Fibroblast of lung (primary cell): Measurements from ENCODE around the gene ZNF581. TPM values are rescaled to one million over a fixed set of nuclear protein-coding genes. Genes with fewer than 3 reads are reported as not detected.

Experiments used
- DNase-seq, 2 donors: peaks; one replicate each; pipeline versions ENCODE4 v3.0.0 to v3.0.0-alpha.2; 2010; ENCODE audit warnings: low read depth in 2 of 2
- H2AFZ ChIP-seq: 2 replicates; pipeline ENCODE4 v1.5.1; 2012; ENCODE audit warnings: low read length, control low read depth, inconsistent platforms
- H3K27ac ChIP-seq: 2 replicates; pipeline ENCODE4 v1.5.1; 2011; ENCODE audit warnings: low read length, control low read depth; ENCODE audit not compliant: insufficient read depth
- H3K27me3 ChIP-seq: 2 replicates; pipeline ENCODE4 v1.5.1; 2011; ENCODE audit warnings: mild to moderate bottlenecking, low read length; ENCODE audit not compliant: control insufficient read depth, insufficient read depth
- H3K36me3 ChIP-seq: 2 replicates; pipeline ENCODE4 v1.5.1; 2011; ENCODE audit warnings: low read length; ENCODE audit not compliant: control insufficient read depth, insufficient read depth
- H3K4me1 ChIP-seq: 2 replicates; pipeline ENCODE4 v1.5.1; 2011; ENCODE audit warnings: low read length; ENCODE audit not compliant: control insufficient read depth, insufficient read depth; ENCODE audit errors: extremely low read depth
- H3K4me2 ChIP-seq: 2 replicates; pipeline ENCODE4 v1.5.1; 2011; ENCODE audit warnings: low read length, control low read depth; ENCODE audit not compliant: insufficient read depth; ENCODE audit errors: extremely low read depth
- H3K4me3 ChIP-seq, 4 experiments: fragments of 200-600 bp in 1 of 4; sonication (generic) in 1 of 4; replicated peaks in 1 of 4; 2 replicates each; pipeline ENCODE4 v1.5.1; 2011 to 2016; ENCODE audit warnings: low read length in 4 of 4, low read depth in 3 of 4, mild to moderate bottlenecking in 3 of 4, control low read depth in 2 of 4, inconsistent platforms in 1 of 4, mixed read lengths in 1 of 4; ENCODE audit not compliant: insufficient read depth in 1 of 4; ENCODE audit errors: control extremely low read depth in 1 of 4
- H3K79me2 ChIP-seq: 2 replicates; pipeline ENCODE4 v1.5.1; 2012; ENCODE audit warnings: mild to moderate bottlenecking, low read length, inconsistent platforms; ENCODE audit not compliant: control insufficient read depth, insufficient read depth
- H3K9ac ChIP-seq: 2 replicates; pipeline ENCODE4 v1.5.1; 2011; ENCODE audit warnings: mild to moderate bottlenecking, low read length, control low read depth; ENCODE audit not compliant: insufficient read depth
- H3K9me3 ChIP-seq: 2 replicates; pipeline ENCODE4 v1.5.1; 2012; ENCODE audit warnings: low read depth, low read length; ENCODE audit not compliant: control insufficient read depth, insufficient read depth
- H4K20me1 ChIP-seq: 2 replicates; pipeline ENCODE4 v1.5.1; 2011; ENCODE audit warnings: low read length; ENCODE audit not compliant: control insufficient read depth, insufficient read depth; ENCODE audit errors: extremely low read depth
- EZH2 ChIP-seq: IDR thresholded peaks from 2 replicates; pipeline ENCODE4 v1.5.1; 2012; ENCODE audit warnings: low read length, control low read depth, mild to moderate bottlenecking; ENCODE audit errors: missing control alignments
- polyA plus RNA-seq, 2 donors: library from polyadenylated mRNA; depleted of rRNA in 1 of 2; stranded (reverse) in 1 of 2; unstranded in 1 of 2; fragments of >200 nt; gene quantifications; 2 replicates each; pipeline ENCODE4 v1.2.1, GENCODE V29; 2011 to 2012; ENCODE audit warnings: missing spikeins in 1 of 2
- total RNA-seq: library from RNA; depleted of rRNA; stranded (reverse); fragments of >200 nt; gene quantifications from 2 replicates; pipeline ENCODE4 v1.2.1, GENCODE V29; 2014
- TF ChIP-seq, protein P1 (sequence below), 2 donors: IDR thresholded peaks in 1 of 2; conservative IDR thresholded peaks in 1 of 2; 1 replicate in 1 of 2; 2 replicates in 1 of 2; pipeline ENCODE4 v1.5.1; 2011 to 2012; ENCODE audit warnings: low read length in 2 of 2, control low read depth in 1 of 2, inconsistent platforms in 1 of 2, low read depth in 1 of 2, mild to moderate bottlenecking in 1 of 2

ZNF581 gene
- total and polyA plus RNA-seq, 2 donors (not counting 1 experiment from before 2014, with no cell fraction given), result 9.2 to 33.4 TPM

DNA sequence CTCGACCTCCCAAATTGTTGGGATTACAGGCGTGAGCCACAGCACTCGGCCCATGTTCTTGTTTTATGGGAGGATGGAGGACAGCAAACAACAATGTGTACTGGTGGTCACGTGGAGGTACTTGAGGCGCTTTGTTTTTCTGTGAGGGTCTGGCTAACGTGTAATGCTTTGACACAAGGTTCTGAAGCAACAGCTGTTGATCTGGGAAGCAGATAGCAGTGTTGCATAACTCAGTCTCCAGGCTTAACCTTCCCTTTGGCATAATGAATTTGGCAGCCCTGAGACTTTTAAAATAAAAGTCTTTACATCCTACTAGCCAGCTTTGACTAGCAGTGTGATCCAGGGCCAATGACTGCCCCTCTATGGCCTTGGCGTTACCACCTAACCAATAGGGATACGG, 9.6 kb upstream of the ZNF581 start:
- Histone ChIP-seq H3K27me3 (no peaks in the 10 kb centered on the region), H4K20me1 (no peaks in the 10 kb centered on the region), H2AFZ (no peak overlapping the region), H3K9ac (no peak overlapping the region), H3K4me3 (no peak overlapping the region), H3K4me2 (no peak overlapping the region), H3K27ac (no peak overlapping the region), H3K79me2 (peaks cover 35% of the 10 kb centered on the region), H3K36me3 (peaks cover 5% of the 10 kb centered on the region), H3K9me3 (no peaks in the 10 kb centered on the region), H3K4me1 (peaks cover 6% of the 10 kb centered on the region)
- no peak for DNase-seq
- no peak for TF ChIP-seq EZH2
- TF ChIP-seq, protein P1, sequence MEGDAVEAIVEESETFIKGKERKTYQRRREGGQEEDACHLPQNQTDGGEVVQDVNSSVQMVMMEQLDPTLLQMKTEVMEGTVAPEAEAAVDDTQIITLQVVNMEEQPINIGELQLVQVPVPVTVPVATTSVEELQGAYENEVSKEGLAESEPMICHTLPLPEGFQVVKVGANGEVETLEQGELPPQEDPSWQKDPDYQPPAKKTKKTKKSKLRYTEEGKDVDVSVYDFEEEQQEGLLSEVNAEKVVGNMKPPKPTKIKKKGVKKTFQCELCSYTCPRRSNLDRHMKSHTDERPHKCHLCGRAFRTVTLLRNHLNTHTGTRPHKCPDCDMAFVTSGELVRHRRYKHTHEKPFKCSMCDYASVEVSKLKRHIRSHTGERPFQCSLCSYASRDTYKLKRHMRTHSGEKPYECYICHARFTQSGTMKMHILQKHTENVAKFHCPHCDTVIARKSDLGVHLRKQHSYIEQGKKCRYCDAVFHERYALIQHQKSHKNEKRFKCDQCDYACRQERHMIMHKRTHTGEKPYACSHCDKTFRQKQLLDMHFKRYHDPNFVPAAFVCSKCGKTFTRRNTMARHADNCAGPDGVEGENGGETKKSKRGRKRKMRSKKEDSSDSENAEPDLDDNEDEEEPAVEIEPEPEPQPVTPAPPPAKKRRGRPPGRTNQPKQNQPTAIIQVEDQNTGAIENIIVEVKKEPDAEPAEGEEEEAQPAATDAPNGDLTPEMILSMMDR (conservative IDR thresholded peaks at IDR 0.05 in 1 of 2, IDR thresholded peaks at IDR 0.05 in 1 of 2; ENCODE audit: low read depth in 1 of 2, low read length in 2 of 2), result no peak

DNA sequence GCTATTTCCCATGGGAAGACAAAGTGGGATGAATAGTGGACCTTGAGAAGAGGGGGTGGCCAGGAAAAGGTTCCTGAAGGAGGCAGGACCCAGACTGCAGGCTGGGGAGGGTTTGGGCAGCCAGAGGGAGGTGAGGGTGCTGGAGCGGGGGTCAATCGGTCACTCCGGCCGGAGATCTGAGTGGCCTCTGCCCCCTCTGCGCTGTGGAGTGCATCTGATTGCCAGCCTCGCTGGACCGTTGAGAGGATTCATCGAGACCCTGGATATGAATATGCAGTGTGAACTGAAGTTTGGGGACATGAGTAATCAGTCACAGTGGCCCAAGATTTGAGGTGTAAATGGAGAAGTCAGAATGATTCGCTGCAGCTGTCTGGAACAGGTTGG, 8.1 kb upstream of the ZNF581 start:
- DNase-seq, result no peak

GRCh38 chr19:55635856-55636440, 7.5 kb upstream of the ZNF581 start:
- Histone ChIP-seq H3K79me2 (peaks cover 38% of the 10 kb centered on the region), H3K36me3 (peaks cover 5% of the 10 kb centered on the region), H3K27ac (peak overlapping the region; percentile 95), H3K9ac (peak overlapping the region; percentile 91), H3K27me3 (no peaks in the 10 kb centered on the region), H3K4me3 (peak overlapping the region; percentile 67 to 100 (median 96)), H3K4me2 (peak overlapping the region; percentile 92), H4K20me1 (no peaks in the 10 kb centered on the region), H2AFZ (no peak overlapping the region), H3K9me3 (no peaks in the 10 kb centered on the region), H3K4me1 (peaks cover 12% of the 10 kb centered on the region)
- TF ChIP-seq EZH2, result no peak
- TF ChIP-seq, protein P1 (conservative IDR thresholded peaks at IDR 0.05 in 1 of 2, IDR thresholded peaks at IDR 0.05 in 1 of 2; ENCODE audit: low read depth in 1 of 2, low read length in 2 of 2), result no peak
- no peak for DNase-seq

More for the DNA sequence above, 8.1 kb upstream of the ZNF581 start:
- H3K27me3 ChIP-seq, result no peaks in the 10 kb centered on the region
- H3K27ac ChIP-seq, result peak overlapping the region; percentile 95
- peak overlapping the region; percentile 67 to 100 (median 96) for H3K4me3 ChIP-seq
- H4K20me1 ChIP-seq, result no peaks in the 10 kb centered on the region
- peak overlapping the region; percentile 92 for H3K4me2 ChIP-seq
- H2AFZ ChIP-seq, result peak overlapping the region; percentile 4
- peaks cover 5% of the 10 kb centered on the region for H3K36me3 ChIP-seq
- peaks cover 38% of the 10 kb centered on the region for H3K79me2 ChIP-seq
- no peak for TF ChIP-seq EZH2
- TF ChIP-seq, protein P1 (conservative IDR thresholded peaks at IDR 0.05 in 1 of 2, IDR thresholded peaks at IDR 0.05 in 1 of 2; ENCODE audit: low read depth in 1 of 2, low read length in 2 of 2), result no peak
- no peaks in the 10 kb centered on the region for H3K9me3 ChIP-seq
- H3K4me1 ChIP-seq, result peaks cover 9% of the 10 kb centered on the region
- H3K9ac ChIP-seq, result peak overlapping the region; percentile 91
